HCT116 (cell line): ENCODE results near the gene PDIA2. TPM values are rescaled to one million over a fixed set of nuclear protein-coding genes. Genes with fewer than 3 reads are reported as not detected.

ENCODE experiments used
- ATAC-seq: fragments of 200-7000 bp; cut with Tn5 transposase; 2 replicates; pipeline ENCODE4 v1.9.1; 2020; ENCODE audit warnings: mild to moderate bottlenecking, moderate library complexity
- BruUV-seq: library from RNA; stranded (reverse); fragments of 400-500 nt; replicated peaks from 2 replicates; lab custom pipeline; 2021; lab: Mats Ljungman, UMichigan
- CTCF ChIA-PET: fragments of 300-600 bp; sonication (Branson Sonifier 250); formaldehyde crosslinking; loops from one replicate; lab custom pipeline; 2021; ENCODE audit warnings: antibody characterized with exemption; lab: Charles Lee
- POLR2A ChIA-PET: fragments of 300-600, 350-600 bp; sonication (Branson Sonifier 250); formaldehyde crosslinking; loops from one replicate; lab custom pipeline; 2021; ENCODE audit warnings: antibody characterized with exemption; lab: Charles Lee
- RAD21 ChIA-PET, 2 experiments: fragments of 300-600 bp; sonication (Branson Sonifier 250); formaldehyde crosslinking; loops; one replicate each; lab custom pipeline; 2023; ENCODE audit warnings: low total read pairs in 2 of 2; ENCODE audit not compliant: uncharacterized antibody in 2 of 2, unreplicated experiment in 2 of 2, low non-redundant PET in 1 of 2; lab: Charles Lee
- DNase-seq: peaks from one replicate; pipeline ENCODE4 v3.0.0-alpha.2; 2010; ENCODE audit warnings: low read depth, low spot score
- H2AFZ ChIP-seq: fragments of 200-600 bp; shearing (Covaris generic), sonication (generic); 2 replicates; pipeline ENCODE4 v1.6.1; 2017; ENCODE audit warnings: low read depth, mixed run types, mixed read lengths, antibody characterized with exemption, low read length; ENCODE audit not compliant: poor library complexity, severe bottlenecking
- H3K27ac ChIP-seq: 2 replicates; pipeline ENCODE4 v1.5.1; 2012; ENCODE audit warnings: low read depth, low read length
- H3K27me3 ChIP-seq: fragments of 200-600 bp; sonication (generic); 2 replicates; pipeline ENCODE4 v1.6.1; 2016; ENCODE audit warnings: mixed run types, low read length, mixed read lengths; ENCODE audit not compliant: insufficient read depth
- H3K36me3 ChIP-seq, 2 experiments: fragments of 200-500 bp in 1 of 2; fragments of 200-600 bp in 1 of 2; sonication (Bioruptor generic) in 1 of 2; sonication (generic) in 1 of 2; 2 replicates each; pipeline versions ENCODE4 v1.5.1 to v1.6.1; 2014 to 2016; ENCODE audit warnings: low read length in 2 of 2, inconsistent platforms in 1 of 2, mixed read lengths in 1 of 2, mixed run types in 1 of 2; ENCODE audit not compliant: insufficient read depth in 2 of 2, control insufficient read depth in 1 of 2
- H3K4me1 ChIP-seq, 2 experiments: fragments of 200-600 bp in 1 of 2; sonication (generic) in 1 of 2; 2 replicates each; pipeline versions ENCODE4 v1.5.1 to v1.6.1; 2012 to 2017; ENCODE audit warnings: low read length in 2 of 2, inconsistent platforms in 1 of 2, mild to moderate bottlenecking in 1 of 2, mixed read lengths in 1 of 2, mixed run types in 1 of 2, moderate library complexity in 1 of 2; ENCODE audit not compliant: insufficient read depth in 2 of 2, control insufficient read depth in 1 of 2
- H3K4me2 ChIP-seq: fragments of 200-600 bp; sonication (generic); 2 replicates; pipeline ENCODE4 v1.6.1; 2017; ENCODE audit warnings: mixed run types, low read length, mixed read lengths
- H3K4me3 ChIP-seq, 2 experiments: fragments of 200-600 bp in 1 of 2; sonication (generic) in 1 of 2; replicated peaks in 1 of 2; 2 replicates each; pipeline ENCODE4 v1.5.1; 2011 to 2016; ENCODE audit warnings: low read length in 2 of 2, control low read depth in 1 of 2, low read depth in 1 of 2, mild to moderate bottlenecking in 1 of 2, mixed read lengths in 1 of 2, mixed run types in 1 of 2
- H3K79me2 ChIP-seq: fragments of 200-600 bp; sonication (generic); 2 replicates; pipeline ENCODE4 v1.6.1; 2017; ENCODE audit warnings: mild to moderate bottlenecking, mixed run types, low read length, moderate library complexity, mixed read lengths; ENCODE audit not compliant: insufficient read depth
- H3K9ac ChIP-seq: fragments of 200-600 bp; sonication (generic); 2 replicates; pipeline ENCODE4 v1.6.1; 2016; ENCODE audit warnings: low read length, mixed read lengths
- H3K9me2 ChIP-seq: fragments of 200-600 bp; sonication (generic), shearing (Covaris generic); 2 replicates; pipeline ENCODE4 v1.6.1; 2017; ENCODE audit warnings: mixed run types, mild to moderate bottlenecking, moderate library complexity; ENCODE audit not compliant: insufficient read depth
- H3K9me3 ChIP-seq, 2 experiments: fragments of 200-500 bp in 1 of 2; fragments of 200-600 bp in 1 of 2; sonication (Bioruptor generic) in 1 of 2; sonication (generic) in 1 of 2; 2 replicates each; pipeline ENCODE4 v1.6.1; 2014 to 2017; ENCODE audit warnings: low read length in 2 of 2, mixed read lengths in 2 of 2, inconsistent platforms in 1 of 2, low read depth in 1 of 2, mild to moderate bottlenecking in 1 of 2, mixed run types in 1 of 2, moderate library complexity in 1 of 2; ENCODE audit not compliant: control insufficient read depth in 1 of 2, insufficient read depth in 1 of 2
- H4K20me1 ChIP-seq: fragments of 200-600 bp; sonication (generic), shearing (Covaris generic); 2 replicates; pipeline ENCODE4 v1.6.1; 2017; ENCODE audit warnings: mixed run types, mild to moderate bottlenecking, moderate library complexity; ENCODE audit not compliant: insufficient read depth
- ATF3 ChIP-seq: IDR thresholded peaks from 2 replicates; pipeline ENCODE4 v1.6.1; 2012
- CBX3 ChIP-seq: IDR thresholded peaks from 2 replicates; pipeline ENCODE4 v1.6.1; 2012; ENCODE audit warnings: low read depth
- CTCF ChIP-seq, 3 experiments: fragments of 200-600 bp in 1 of 3; sonication (generic) in 1 of 3; IDR thresholded peaks in 2 of 3; conservative IDR thresholded peaks in 1 of 3; 2 replicates each; pipeline ENCODE4 v1.5.1; 2012 to 2017; ENCODE audit warnings: low read depth in 2 of 3, low read length in 2 of 3, antibody characterized with exemption in 1 of 3, borderline replicate concordance in 1 of 3, control low read depth in 1 of 3, mild to moderate bottlenecking in 1 of 3, mixed read lengths in 1 of 3, mixed run types in 1 of 3, moderate library complexity in 1 of 3; ENCODE audit not compliant: insufficient read depth in 1 of 3
- ELF1 ChIP-seq: IDR thresholded peaks from 2 replicates; pipeline ENCODE4 v1.6.1; 2012; ENCODE audit warnings: low read depth, borderline replicate concordance
- EZH2 ChIP-seq: fragments of 200-600 bp; sonication (generic); IDR thresholded peaks from 2 replicates; pipeline ENCODE4 v1.6.1; 2017; ENCODE audit warnings: antibody characterized with exemption, mixed run types
- EZH2phosphoT487 ChIP-seq: fragments of 200-600 bp; IDR thresholded peaks from 2 replicates; pipeline ENCODE4 v1.6.1; 2018; ENCODE audit warnings: antibody characterized with exemption, borderline replicate concordance
- FOSL1 ChIP-seq: IDR thresholded peaks from 2 replicates; pipeline ENCODE4 v1.6.1; 2012; ENCODE audit warnings: low read depth
- JUND ChIP-seq: IDR thresholded peaks from 2 replicates; pipeline ENCODE4 v1.6.1; 2012
- POLR2A ChIP-seq: IDR thresholded peaks from 2 replicates; pipeline ENCODE4 v1.7.0; 2011; ENCODE audit warnings: borderline replicate concordance; ENCODE audit not compliant: insufficient read depth, insufficient read length; ENCODE audit errors: extremely low read depth
- POLR2AphosphoS5 ChIP-seq: IDR thresholded peaks from 2 replicates; pipeline ENCODE4 v1.6.1; 2011; ENCODE audit warnings: mild to moderate bottlenecking, low read depth, low read length, moderate library complexity
- REST ChIP-seq: IDR thresholded peaks from 2 replicates; pipeline ENCODE4 v1.6.1; 2012; ENCODE audit warnings: low read depth
- SIN3A ChIP-seq: IDR thresholded peaks from 2 replicates; pipeline ENCODE4 v1.6.1; 2012; ENCODE audit warnings: low read depth
- SRF ChIP-seq: IDR thresholded peaks from 2 replicates; pipeline ENCODE4 v1.6.1; 2012; ENCODE audit warnings: low read depth
- TCF7L2 ChIP-seq: IDR thresholded peaks from 2 replicates; pipeline ENCODE4 v1.7.0; 2011; ENCODE audit warnings: borderline replicate concordance, inconsistent platforms; ENCODE audit not compliant: insufficient read depth, insufficient read length; ENCODE audit errors: extremely low read depth
- YY1 ChIP-seq: IDR thresholded peaks from 2 replicates; pipeline ENCODE4 v1.6.1; 2011; ENCODE audit warnings: low read length, low read depth, moderate library complexity, mild to moderate bottlenecking; ENCODE audit not compliant: insufficient replicate concordance; ENCODE audit errors: extremely low read depth
- ZBTB33 ChIP-seq: IDR thresholded peaks from 2 replicates; pipeline ENCODE4 v1.6.1; 2011; ENCODE audit warnings: mild to moderate bottlenecking, low read length, moderate library complexity; ENCODE audit not compliant: insufficient replicate concordance; ENCODE audit errors: extremely low read depth
- ZFX ChIP-seq: fragments of 450-650 bp; IDR thresholded peaks from 2 replicates; pipeline ENCODE4 v1.6.1; 2017
- ZNF274 ChIP-seq: fragments of 200-500 bp; sonication (Bioruptor generic); IDR thresholded peaks from 2 replicates; pipeline ENCODE4 v1.6.1; 2014; ENCODE audit warnings: mild to moderate bottlenecking, low read depth, low read length, inconsistent platforms
- intact Hi-C: fragments of 100-400 bp; cut with micrococcal nuclease; formaldehyde crosslinking; loops from 2 replicates; pipeline ENCODE4 v1.10.0; 2022
- total RNA-seq: library from RNA; stranded (reverse); gene quantifications from one replicate; pipeline ENCODE4 v1.2.1, GENCODE V29; 2021; ENCODE audit not compliant: unreplicated experiment

The PDIA2 gene
- total RNA-seq, 1 experiment from 2014 or later: 0.93 TPM

- intact Hi-C loops: no loop called here
- POLR2A ChIA-PET: no interaction called here
- Histone ChIP-seq H3K9ac (no peak overlapping the region), H3K27ac (no peak overlapping the region), H3K4me1 (no peaks in the 10 kb centered on the region), H3K9me3 (no peaks in the 10 kb centered on the region)
- ATAC-seq: no peak
- CTCF ChIA-PET: no interaction called here
- TF ChIP-seq CTCF (IDR thresholded peaks at IDR 0.05 in 2 of 3, conservative IDR thresholded peaks at IDR 0.05 in 1 of 3; ENCODE audit: borderline replicate concordance in 1 of 3, insufficient read depth in 1 of 3, low read depth in 2 of 3, low read length in 2 of 3) (no peak), ELF1 (no peak), EZH2 (no peak), ZBTB33 (no peak), POLR2AphosphoS5 (no peak), ZNF274 (no peak), REST (no peak), FOSL1 (no peak), YY1 (no peak), ZFX (no peak), JUND (no peak), CBX3 (no peak), TCF7L2 (no peak), POLR2A (no peak), SIN3A (no peak), EZH2phosphoT487 (no peak), ATF3 (no peak), SRF (no peak)
- TF ChIP-seq, all 23 proteins: peak for 0
- RAD21 ChIA-PET: no interaction called here
- Histone ChIP-seq H3K27me3 (no peaks in the 10 kb centered on the region), H3K36me3 (no peaks in the 10 kb centered on the region), H3K9me2 (no peaks in the 10 kb centered on the region), H3K79me2 (no peaks in the 10 kb centered on the region), H3K4me2 (no peak overlapping the region), H2AFZ (no peak overlapping the region), H4K20me1 (no peaks in the 10 kb centered on the region), H3K4me3 (no peak overlapping the region)
- no TSS peak for BruUV-seq
- DNase-seq: no peak
Measured at GRCh38 chr16:266258-267164, 16.5 kb upstream of the PDIA2 start.
